GM19468 (cell line): Measurements from ENCODE around the gene MYL4.
"Not testable (repeated sequence)": the region's sequence is repeated elsewhere in the genome, so short reads cannot be mapped to it uniquely, and the experiment has no call there.

ENCODE experiments used
- ATAC-seq: cut with Tn5 transposase; IDR thresholded peaks from one replicate; pipeline ENCODE4 v1.9.1; 2021; ENCODE audit warnings: mild to moderate bottlenecking, moderate library complexity, moderate number of reproducible peaks; ENCODE audit not compliant: unreplicated experiment; ENCODE audit errors: extremely low read depth

MYL4 gene

DNA sequence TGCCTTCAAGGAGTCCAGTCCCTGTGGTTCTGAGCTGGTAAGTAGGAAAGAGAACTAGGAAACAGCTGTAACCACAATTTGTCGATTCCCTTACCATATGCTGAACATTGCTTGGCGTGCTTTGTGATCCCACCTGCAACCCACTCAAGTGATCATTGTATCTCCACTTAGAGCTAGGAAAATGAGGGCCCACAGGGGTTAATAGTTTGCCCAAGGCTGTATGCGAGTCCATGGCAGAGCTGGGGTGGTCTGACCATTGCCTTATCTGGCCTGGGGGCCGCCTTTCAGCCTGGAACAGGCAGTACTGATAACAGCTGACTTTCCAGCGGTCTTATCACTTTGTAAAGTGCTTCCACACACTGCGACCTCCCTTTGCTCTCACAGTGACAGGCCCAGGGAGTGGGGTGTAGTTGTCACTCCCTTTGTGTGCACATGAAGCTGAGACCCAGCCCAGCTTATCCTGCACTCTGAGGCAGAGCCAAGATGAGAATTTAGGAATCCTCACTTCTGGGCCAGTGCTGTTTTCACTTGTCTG is 9.8 kb downstream of the MYL4 start:
- ATAC-seq, result no peak

DNA sequence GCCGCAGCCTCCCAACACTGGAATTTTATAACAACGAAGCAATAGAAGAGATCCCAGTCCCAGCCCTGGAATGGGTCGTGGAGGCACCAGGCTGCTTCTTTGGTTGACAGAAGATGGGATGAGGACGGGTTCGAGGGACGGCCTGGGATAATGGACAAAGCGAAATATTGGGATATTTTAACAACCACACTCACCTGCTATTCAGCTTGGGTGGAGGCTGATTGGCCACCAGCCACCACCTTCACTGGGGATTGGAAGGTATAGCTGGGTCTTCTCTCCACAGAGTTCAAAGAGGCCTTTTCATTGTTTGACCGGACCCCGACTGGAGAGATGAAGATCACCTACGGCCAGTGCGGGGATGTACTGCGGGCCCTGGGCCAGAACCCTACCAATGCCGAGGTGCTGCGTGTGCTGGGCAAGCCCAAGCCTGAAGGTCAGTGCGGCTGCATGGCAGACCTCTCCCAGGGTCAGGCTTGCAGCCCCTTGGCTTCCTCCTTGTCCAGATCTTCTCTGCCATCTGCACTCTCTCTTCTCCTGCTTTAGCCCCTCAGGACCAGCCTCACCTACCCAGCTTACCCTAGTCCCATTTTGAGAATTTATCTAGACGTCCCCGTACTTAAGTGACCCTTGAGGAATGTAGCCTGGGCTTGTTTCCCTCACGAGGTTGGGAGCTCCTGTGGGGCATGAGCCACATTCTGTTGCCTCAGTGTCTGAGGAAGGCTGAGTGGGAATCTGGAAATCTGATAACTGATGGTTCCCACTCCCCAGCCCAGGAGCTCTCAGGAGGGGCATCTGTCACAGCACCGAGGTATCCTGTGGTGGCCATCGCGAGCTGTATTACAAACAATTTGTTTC is 10.7 kb downstream of the MYL4 start:
- no peak for ATAC-seq

DNA sequence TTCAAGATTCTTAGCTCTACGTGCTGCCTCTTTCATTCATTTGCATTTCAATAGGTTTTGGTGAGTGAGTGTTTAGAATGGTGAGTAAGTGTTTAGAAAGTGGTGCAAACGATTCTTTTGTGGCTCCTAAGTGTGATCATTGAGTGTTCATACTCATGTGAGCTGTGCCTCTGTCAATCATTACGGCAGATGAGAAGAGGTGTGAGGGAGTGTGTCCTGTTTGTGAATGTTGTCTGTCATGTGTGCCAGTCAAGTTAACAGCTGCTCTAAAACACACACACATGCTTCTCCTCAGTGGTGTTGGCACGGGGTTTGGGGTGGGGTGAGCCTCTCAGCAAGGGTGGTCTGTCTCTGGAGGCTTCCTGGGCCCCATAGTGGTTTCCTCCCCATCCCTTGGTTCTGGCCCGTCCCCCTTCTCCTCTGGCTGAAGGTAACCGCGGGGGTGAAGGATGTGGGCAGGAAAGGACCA is 11.4 kb downstream of the MYL4 start:
- no peak for ATAC-seq

DNA sequence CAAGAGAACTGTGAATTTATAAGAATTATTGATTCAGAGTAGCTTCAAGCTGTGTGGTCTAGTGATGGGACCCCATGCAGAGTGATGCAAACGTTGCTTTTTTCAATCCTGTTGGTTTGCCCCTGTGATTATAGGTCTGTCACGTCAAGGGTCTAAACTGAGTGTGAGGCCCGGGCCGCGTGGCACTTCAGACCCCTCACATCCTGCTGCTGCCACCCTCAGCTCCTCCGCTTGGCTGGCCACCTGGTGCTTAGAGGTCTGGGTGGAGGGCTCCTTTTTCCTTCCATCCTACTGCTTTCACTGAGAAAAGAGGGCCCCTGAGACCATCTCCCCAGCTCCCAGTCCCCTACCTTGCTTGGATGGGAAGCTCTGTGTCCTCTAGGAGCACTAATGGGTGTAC is 12.0 kb downstream of the MYL4 start:
- no peak for ATAC-seq

DNA sequence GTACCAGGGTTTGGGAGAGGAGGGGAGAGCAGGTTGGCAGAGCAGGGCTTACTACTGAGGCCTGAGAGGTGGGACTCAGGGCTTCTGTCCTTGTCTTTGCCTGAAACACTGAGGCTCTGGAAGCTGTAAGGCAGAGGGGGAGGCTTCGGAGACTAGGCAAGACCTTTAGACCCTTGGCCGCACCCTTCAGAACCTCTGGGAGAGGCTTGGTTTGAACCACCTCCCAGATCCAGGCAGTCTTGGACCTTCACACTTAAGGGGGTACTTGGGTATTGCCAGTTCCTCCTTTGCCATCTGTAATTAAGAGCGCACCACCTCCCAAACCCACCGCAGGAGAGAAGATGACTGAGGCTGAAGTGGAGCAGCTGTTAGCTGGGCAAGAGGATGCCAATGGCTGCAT is 12.9 kb downstream of the MYL4 start:
- ATAC-seq, result no peak

DNA sequence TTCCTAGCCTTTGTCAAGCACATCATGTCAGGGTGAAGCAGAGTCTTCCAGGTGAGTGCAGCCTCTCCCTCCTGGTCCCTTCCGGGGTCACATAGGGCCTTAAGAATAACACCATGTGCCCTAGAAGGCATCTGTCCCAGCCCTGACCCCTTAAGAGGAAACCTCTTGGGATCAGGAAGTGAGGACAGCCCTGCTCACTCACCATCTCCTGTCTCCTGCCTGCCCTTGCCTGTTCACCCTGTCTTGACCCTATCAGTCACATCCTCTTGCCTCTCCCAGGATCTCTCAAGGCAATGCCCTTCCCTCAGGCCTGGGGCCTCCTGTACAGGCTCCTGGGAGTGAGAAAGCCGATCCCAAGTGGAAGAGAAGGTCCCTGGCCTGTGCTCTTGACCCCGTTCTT is 13.9 kb downstream of the MYL4 start:
- no peak for ATAC-seq

DNA sequence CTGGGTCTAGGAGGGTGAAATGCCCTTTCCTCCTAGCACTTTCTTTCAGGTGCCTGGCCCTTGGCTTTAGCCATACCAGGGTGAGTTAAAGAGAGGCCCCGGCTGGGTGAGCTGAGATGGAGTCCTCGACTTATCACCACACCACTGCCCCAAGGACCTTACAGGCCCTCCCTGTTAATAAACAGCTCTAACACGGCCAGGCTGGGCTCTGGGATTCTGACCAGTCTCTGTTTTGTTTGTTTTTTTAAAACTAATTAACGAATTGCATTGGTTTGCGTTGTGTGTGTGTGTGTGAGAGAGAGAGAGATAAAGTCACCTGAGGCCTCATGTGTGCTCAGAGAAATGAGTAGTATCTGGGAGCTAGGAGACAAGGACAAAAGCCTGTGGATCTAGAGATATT is 14.3 kb downstream of the MYL4 start:
- ATAC-seq, result no peak

DNA sequence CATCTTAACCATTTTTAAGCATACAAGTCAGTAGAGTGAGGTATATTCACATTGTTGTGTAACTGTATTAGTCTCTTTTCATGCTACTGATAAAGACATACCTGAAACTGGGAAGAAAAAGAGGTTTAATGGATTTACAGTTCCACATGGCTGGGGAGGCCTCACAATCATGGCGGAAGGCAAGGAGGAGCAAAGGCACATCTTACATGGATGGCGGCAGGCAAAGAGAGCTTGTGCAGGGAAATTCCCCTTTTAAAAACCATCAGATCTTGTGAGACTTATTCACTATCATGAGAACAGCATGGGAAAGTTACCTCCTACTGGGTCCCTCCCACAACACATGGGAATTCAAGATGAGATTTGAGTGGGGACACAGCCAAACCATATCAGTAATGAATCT is 14.9 kb downstream of the MYL4 start:
- not testable (repeated sequence) for ATAC-seq

DNA sequence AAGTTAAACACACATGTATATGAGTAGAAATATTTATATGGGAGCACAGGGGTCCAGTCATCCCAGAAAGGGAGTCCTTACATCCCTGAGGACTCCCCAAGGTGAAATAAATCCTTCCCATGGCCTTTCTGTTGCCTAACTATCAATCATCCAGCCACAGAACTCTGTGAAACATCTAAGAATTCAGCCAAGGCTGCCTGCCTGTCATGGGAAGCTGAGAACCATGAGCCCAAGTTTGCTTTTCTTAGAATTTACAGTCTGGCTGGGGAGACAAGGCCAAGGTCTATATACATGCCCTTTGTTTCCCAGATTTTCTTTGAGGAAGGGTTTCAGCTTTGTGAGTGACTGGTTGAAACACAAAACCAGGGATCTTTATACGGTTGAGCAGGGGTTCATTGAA is 15.8 kb downstream of the MYL4 start:
- ATAC-seq, result no peak

DNA sequence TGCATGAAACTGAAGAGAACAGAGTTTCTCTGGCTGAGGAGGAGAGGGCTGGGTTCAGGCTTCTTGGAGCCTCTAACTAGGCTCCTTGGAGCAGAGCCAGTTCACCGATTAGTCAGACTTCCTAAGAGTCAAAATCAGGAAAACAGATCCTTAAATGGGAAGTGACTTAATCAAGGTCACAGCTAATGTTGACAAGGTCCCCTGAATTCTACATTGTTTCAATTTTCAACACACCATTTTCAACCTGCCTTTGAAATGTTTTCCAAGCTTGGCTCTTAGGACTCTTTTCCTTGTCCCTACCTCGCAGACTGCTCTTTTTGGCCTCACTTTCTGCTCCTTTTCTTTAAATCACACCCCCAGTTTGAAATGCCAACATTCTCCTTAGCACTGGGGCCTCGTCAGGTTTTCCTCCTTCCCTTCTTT is 16.3 kb downstream of the MYL4 start:
- no peak for ATAC-seq

DNA sequence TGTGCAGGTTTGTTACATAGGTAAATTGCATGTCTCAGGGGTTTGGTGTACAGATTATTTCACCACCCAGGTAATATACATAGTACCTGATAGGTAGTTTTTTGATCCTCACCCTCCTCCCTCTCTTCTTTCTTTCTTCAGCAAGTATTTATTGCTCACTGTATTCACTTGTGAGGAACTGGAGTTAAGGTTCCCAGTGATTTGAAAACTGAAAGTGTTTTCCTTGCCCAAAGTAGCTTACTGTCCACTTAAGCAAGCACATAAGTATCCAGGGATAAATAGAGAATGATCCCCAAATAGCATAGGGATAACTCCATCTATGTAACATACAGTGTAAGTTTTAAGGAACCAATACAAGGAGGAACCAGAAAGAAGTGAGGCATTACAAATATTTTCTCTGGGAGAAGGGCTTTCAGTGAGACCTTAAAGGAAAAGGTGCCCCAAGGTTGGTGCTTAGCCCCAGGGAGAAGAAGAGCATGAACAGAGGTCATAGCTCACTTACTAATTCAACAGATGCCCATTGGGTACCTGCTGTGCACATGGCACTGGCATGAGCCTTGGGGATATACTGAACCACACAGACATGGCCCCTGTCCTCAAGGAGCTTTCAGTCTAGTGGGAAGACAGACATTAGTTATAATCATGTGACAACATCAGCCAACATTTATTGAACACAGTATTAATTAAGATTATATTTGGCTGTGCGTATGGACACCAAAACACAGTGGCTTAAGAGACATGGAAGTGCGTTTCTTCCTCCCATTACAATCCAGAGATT is 17.0 kb downstream of the MYL4 start:
- no peak for ATAC-seq

DNA sequence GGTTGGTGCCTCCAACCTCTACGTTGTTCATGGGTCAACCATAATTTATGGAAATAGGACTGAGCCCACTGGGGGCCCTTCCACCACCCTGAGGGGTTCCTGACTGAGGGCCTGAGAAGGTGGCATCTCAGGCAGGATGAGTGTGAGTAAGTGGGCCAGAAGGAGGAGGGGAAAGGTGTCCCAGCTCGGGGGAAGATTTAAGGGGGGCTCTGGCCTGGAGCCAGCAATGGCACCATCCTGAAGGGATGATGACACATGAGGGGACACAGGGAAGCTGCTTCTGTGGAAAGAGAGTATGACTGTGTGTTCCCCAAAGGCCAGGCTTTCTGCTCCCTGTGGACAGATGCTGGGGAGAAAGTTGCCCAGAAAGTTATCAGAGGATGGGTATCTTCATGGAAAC is 18.7 kb downstream of the MYL4 start:
- ATAC-seq, result no peak

DNA sequence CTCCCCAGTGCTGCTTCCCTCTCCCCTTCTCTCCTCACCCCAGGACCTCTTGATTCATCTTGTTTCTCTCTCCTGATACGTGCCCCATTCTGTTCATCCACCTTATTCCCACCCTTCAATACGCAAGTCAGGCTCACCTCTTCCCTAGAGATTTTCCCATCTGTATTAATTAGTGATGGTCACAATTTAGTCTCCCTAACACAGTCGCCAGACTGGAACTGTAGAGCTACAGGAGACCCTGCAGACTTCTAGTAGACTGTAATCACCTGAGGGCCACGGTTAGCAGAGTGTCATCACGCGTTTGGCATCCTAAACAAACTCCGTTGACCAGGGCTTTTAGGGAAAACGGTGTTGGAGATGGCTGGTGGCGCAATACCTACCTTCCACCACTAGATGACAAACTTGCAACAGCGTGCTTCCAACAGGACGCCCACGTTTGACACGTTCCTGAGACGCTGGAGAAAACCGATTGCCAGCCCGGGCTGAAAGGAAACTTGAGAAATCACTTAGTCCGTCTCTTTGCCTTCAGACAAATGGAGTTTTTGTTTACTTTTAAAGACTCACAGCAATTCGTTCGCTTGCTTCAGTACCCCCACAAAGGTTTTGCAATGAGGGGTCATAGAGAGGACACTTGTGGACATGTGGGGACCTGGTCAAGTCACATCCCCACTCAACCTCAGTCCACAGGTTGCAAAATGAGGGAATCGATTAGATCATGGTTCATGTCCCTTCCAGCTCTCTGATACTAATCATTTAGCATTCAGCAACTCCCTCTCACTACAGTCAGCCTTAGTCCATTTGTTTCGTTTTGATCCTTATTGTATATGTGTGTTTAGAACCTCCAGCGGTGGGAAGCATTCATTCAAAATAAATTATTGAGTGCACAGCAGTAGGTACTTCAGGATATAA is 20.6 kb downstream of the MYL4 start:
- no peak for ATAC-seq

DNA sequence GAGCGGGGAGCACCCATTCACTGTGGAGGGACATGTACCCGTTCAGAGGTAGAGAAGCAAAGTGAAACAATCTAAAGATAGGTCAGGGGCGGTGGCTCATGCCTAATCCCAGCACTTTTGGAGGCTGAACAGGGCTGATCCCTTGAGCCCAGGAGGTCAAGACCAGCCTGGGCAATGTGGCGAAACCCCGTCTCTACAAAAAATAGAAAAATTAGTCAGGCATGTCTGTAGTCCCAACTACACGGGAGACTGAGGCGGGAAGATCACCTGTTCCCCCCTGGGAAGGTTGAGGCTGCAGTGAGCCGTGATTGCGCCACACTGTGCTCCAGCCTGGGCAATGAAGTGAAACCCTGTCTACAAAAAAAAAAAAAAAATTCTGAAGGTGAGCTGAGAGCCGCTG is 21.7 kb downstream of the MYL4 start:
- ATAC-seq, result no peak

DNA sequence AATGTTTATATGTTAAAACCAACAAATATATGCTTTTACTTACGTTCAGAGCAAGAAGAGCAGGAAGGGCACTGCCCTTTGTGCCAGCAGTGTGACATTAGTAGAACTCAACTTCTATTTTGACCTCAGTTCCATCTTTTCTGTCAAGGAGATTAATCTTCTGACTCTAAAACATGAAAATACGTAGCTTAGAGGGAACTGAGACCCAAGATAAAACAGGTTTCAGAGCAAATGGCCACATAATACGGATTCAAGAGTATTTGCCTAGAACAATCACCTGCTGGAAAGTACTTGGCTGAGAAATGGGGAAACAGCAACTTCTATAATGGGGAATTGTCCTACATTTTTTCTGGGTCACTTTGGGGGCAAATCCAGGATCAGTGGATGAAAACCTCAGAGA is 22.2 kb downstream of the MYL4 start:
- ATAC-seq, result no peak

DNA sequence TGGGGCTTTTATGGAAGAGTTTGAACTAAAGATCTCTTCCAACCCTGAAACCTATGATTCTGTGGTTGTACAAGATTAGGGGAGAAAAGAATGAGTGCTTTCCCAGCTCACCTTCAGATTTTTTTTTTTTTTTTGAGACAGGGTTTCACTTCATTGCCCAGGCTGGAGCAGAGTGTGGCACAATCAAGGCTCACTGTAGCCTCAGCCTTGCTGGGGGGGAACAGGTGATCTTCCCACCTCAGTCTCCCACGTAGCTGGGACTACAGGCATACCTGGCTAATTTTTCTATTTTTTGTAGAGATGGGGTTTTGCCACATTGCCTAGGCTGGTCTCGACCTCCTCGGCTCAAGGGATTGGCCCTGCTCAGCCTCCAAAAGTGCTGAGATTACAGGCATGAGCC is 22.7 kb downstream of the MYL4 start:
- ATAC-seq, result no peak

DNA sequence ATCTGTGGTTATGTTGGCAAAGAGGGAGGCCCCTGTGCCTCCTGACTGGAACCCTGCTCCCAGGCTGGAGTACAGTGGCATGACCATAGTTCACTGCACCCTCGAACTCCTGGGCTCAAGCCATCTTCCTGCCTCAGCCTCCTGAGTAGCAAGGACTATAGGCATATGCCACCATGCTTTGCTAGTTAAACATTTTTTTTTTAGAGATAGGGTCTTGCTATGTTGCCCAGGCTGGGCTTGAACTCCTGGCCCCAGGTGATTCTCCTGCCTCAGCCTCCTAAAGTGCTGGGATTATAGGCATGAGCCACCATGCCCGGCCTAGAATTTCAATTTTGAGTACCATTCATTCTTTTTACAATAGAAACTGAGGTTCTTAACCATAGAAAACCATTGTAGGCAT is 23.3 kb downstream of the MYL4 start:
- ATAC-seq, result no peak

DNA sequence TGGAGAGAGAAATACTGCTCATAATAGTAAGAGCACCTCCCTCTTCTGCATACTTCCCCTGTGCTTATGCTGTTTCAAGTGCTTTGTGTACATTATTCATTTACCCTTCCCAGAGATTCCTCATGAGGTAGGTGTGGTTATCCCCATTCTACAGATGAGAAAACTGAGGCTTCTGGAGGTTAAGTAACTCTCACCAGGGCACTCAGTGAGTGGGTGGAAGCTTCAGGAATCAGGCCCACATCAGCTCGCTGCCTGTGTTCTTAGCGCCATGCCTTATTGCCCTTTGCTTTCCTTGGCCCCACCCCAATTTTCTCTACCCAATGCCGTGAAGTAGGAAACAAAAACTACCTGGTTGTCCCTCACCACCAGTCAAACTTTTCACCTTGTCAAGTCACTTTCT is 26.4 kb downstream of the MYL4 start:
- no peak for ATAC-seq

DNA sequence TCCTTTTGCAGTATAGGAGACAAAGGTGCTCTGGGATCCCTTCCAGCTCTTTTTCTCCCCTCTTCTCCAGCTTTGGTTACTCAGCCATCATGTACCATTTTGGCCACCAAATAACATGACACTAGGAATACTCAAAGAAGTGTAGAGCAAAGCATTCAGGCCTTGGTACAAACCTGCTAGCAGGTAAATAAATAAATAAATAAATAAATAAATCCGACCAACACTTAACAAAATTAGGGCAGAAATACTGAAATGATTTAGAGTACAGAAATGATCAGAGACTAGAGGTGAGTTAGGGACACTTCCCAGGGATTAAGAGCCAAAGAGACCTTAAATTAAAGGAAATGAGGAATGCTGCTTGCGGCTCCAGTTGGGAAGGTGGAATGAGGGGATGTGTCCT is 26.8 kb downstream of the MYL4 start:
- ATAC-seq, result no peak

DNA sequence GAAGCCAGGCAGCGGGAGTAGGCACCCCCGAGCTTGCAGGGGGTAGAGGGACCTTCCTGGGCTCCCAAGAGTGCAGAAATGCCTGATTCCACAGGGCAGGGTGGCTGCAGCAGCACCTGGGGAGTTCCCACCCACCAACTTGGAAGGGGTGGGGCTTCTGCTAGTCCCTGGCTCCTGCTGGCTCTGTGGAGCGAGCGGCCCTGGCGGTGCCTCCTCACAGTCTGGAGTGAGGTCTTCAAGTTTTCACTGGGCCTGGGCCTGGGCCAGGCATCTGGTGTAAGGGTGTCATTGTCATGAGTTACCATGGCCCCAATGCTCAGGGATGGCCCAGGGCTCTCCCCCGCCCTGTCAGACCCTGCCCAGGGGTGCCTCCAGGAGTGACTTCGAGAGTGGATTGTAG is 28.7 kb downstream of the MYL4 start:
- no peak for ATAC-seq
